Spleen (tissue), 7 donors: ENCODE data around the gene PVRIG.

Experiments
- CTCF ChIP-seq, 11 experiments: fragments of 200-600 bp in 7 of 11; fragments of 450-650 bp in 4 of 11; sonication (generic) in 4 of 11; IDR thresholded peaks in 8 of 11; conservative IDR thresholded peaks in 3 of 11; 1 replicate in 7 of 11; 2 replicates in 4 of 11; pipeline versions ENCODE4 v1.4.0 to v1.8.0; 2016 to 2021; ENCODE audit warnings: antibody characterized with exemption in 11 of 11, inconsistent platforms in 4 of 11, mild to moderate bottlenecking in 1 of 11
- POLR2A ChIP-seq, 3 donors: fragments of 450-650 bp; IDR thresholded peaks; one replicate each; pipeline ENCODE4 v1.5.1; 2017; ENCODE audit warnings: antibody characterized with exemption in 3 of 3, mild to moderate bottlenecking in 1 of 3
- POLR2AphosphoS5 ChIP-seq, 3 donors: sonication (generic); formaldehyde crosslinking; IDR thresholded peaks; one replicate each; pipeline ENCODE4 v1.5.1; 2017; ENCODE audit warnings: antibody characterized with exemption in 3 of 3
- donor health status: DM: no; HTN: no; CAD: no; lungs with moderate emphysema.
- donor health status: DM: no; HTN: no; CAD: no.
- donor health status: DM: no; HTN: no; CAD: no.

- TF ChIP-seq CTCF (IDR thresholded peaks at IDR 0.05 in 8 of 11, conservative IDR thresholded peaks at IDR 0.05 in 3 of 11) (no peak), POLR2A (IDR thresholded peaks at IDR 0.05) (no peak), POLR2AphosphoS5 (IDR thresholded peaks at IDR 0.05) (no peak)
Observed at GRCh38 chr7:100215895-100216294, 3.9 kb upstream of the PVRIG start.
